ENCODE results near the gene LRP2.
"Not testable (repeated sequence)": the region's sequence is repeated elsewhere in the genome, so short reads cannot be mapped to it uniquely, and the experiment has no call there.

The LRP2 gene

DNA sequence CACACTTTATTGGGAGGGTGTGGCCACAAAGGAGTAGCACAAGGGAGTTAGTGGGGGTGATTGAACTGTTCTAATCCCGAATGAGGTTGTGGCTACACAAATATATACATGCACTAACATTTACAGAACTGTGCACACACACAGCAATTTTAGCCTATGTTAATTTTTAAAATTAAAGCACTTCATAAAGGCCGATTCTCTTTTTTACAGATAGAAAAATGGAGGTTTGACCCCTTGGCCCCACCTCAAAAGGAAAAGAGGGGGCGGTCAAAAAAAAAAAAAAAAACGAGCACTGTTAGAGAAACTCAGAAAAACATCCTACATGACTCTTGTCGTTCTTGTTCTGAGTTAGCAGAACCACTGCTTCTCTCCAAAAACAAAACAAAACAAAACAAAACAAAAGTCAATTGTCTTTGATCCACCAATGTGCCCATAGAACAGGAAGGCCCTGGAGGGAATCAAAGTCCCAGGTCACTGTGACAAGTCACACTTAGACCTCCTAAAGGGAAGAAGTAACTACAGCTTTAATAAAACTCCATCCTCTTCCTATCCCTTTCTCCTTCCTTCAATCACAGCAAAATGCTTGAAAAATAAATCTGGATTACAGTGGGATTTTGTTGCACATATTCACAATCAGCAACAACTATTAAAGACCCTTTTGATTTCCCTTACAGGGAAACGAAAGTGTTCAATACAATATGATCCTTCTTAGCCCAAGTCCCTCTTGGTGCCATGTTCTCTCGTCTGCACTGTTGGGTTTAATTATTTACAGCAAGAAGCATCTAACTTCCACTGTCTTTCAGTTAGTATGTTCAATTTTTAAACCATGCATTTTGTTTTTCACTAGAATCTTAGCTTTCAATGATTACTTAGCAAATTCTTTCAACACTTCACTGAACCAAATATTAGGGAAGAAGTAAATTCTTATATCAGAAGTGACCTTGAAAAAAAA is 16.6 kb downstream of the LRP2 start:
- DNase-seq = no peak

DNA sequence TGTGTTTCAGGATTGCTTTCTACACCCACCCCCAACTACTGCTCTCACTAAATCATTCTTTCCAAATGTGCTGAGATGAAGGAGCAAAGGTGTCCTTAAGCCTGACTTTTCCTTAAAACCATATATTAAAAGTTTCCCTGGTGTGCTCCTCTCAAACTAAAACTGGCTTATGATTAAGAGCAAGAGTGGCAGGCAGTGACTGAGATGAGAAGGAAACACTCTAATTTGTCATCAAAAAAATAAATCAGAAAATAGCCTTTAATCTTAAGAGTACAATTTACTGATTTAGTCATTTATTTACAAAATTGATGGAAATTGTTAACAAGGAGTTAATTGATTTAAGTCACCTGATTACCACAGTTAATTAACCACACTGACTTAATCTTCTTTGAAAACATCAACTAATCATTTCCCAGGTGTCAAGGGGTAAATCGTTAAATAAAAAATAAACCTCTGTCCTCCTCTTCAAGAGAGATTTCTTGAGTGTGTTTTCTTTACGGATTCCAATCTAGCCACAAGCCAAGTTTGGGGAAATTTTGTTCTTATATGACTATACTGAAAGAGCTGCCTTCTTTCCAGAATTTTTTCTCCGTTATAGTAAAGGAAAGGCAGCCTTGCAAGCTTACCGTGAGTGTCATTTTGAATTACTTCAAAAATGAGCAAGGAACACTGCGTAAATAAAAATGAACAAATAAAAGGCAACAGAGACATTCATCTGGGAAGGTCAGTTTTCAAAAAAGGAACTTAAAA is 17.4 kb downstream of the LRP2 start:
- no peak for DNase-seq

DNA sequence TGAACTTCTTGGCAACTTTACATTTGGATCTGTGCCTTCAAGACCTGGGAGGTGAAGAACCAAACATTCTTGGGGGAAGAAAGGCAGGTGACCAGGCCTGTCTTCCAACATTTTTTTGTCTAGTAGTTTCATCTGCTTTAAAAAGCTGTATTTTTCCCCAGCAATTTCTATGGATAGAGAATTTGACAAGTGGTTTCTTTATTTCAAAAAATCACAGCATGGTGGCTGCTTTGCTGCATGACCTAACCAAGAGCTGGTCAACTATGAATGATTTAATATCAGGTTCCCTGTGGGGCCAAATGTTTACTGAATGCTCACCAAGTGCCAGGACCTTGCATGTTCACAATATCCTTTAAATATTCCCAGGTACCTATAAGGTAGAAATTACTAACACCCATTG is 19.1 kb downstream of the LRP2 start:
- no peak for DNase-seq

DNA sequence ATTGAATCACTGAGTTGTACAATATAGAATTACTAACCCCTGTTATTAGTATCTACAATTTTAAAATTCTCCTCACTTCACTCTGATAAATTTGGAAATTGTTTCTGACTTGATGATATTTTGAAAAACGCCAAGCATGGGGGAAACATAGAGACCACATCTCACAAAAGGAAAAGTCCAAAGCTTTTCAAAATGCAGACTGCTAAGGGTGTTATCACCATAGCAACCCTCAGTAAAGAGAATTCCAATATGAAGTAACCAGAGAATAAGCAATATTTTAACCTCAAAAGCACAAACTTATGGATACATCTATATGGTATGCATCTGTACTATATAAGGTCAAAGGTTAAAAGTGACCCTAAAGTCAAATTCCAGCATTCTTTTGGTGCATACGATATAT is 22.7 kb downstream of the LRP2 start:
- no peak for DNase-seq

DNA sequence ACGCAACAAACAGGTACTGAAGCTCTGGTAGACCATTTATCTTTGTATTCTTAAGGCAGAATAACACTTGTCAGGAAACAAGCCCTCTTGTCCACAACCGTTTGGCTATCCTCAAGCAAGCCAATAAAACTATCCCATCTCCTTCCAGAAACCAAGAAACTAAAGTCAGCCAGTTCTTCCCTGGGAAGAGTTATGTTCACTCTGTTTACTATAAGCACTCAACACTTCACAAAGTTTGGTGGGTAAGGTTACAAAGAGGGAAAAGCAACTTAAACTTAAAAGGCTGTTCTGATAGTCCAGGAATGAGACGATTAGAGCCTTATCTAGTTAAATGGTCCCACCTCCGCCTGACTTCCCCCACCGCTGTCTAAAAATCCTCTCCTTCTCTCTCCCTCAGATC is 25.6 kb downstream of the LRP2 start:
- no peak for DNase-seq

GRCh38 chr2:169330555-169331198 is 31.7 kb downstream of the LRP2 start:
- no peak for DNase-seq

GRCh38 chr2:169329688-169330554 is 32.4 kb downstream of the LRP2 start:
- no peak for DNase-seq

- DNase-seq = no peak
Measured at GRCh38 chr2:169328785-169329184, 33.5 kb downstream of the LRP2 start.

- DNase-seq = not testable (repeated sequence)
Measured at GRCh38 chr2:169327837-169328236, 34.5 kb downstream of the LRP2 start.

DNA sequence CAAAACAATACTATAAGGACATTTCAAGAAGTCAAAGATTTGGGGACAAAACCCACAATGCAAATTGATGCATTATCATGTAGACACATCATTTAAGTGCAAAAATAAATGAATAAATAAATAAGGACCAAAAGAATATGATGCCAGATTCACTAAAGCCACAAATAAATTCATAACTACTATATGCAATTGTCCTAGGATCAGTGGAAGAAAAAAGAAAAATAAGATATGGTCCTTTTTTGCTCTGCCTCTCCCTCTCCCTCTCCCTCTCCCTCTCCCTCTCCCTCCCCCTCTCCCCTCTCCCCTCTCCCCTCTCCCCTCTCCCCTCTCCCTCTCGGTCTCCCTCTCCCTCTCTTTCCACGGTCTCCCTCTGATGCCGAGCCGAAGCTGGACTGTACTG is 36.4 kb downstream of the LRP2 start:
- not testable (repeated sequence) for DNase-seq

GRCh38 chr2:169324581-169325260 is 37.6 kb downstream of the LRP2 start:
- no peak for DNase-seq

GRCh38 chr2:169323841-169324240 is 38.5 kb downstream of the LRP2 start:
- no peak for DNase-seq

DNA sequence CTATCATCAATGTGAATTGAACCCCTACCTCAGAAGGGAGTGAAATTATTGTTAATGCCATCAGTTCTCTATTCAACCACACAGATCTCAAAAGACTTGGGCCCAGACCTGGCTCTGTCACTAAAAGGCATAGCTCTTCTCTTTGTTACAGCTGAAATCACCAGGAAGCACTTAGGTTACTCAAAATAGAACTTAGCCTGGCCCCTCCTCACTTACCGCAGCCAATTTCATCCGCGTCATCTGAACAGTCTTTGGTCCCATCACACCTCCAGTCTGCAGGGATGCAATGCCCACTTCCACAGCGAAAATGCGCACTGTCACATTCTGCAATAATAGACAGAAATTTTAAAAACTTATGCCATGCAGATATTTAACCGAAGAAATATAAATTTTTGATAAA is 41.8 kb downstream of the LRP2 start:
- no peak for DNase-seq

GRCh38 chr2:169315357-169315756 is 47.0 kb downstream of the LRP2 start:
- DNase-seq = no peak

DNA sequence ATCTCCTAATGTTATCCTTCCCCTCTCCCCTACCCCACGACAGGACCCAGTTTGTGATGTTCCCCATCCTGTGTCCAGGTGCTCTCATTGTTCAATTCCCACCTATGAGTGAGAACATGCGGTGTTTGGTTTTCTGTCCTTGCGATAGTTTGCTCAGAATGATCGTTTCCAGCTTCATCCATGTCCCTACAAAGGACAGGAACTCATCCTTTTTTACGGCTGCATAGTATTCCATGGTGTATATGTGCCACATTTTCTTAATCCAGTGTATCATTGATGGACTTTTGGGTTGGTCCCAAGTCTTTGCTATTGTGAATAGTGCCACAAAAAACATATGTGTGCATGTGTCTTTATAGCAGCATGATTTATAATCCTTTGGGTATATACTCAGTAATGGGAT is 54.0 kb downstream of the LRP2 start:
- not testable (repeated sequence) for DNase-seq

- not testable (repeated sequence) for DNase-seq
Measured at GRCh38 chr2:169304689-169305088, 57.6 kb downstream of the LRP2 start.

- no peak for DNase-seq
Measured at GRCh38 chr2:169303579-169304305, 58.6 kb downstream of the LRP2 start.

DNA sequence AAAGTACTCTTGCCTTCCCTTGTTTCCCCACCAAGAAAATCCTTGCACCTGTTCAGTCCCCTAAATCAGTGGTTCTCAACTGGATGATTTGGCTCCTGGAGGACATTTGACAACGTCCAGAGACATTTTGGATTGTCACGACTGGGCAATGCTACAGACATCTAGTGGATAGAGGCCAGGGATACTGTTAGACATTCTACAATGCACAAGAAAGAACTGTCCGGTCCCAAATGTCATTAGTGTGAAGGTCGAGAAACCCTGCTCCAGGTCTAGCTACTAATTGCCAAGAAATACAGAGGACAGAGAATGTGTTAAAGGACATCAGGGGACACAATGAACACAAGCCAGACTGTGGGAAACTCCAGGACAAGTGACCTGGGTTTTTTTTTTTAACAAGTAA is 60.0 kb downstream of the LRP2 start:
- DNase-seq = no peak

DNA sequence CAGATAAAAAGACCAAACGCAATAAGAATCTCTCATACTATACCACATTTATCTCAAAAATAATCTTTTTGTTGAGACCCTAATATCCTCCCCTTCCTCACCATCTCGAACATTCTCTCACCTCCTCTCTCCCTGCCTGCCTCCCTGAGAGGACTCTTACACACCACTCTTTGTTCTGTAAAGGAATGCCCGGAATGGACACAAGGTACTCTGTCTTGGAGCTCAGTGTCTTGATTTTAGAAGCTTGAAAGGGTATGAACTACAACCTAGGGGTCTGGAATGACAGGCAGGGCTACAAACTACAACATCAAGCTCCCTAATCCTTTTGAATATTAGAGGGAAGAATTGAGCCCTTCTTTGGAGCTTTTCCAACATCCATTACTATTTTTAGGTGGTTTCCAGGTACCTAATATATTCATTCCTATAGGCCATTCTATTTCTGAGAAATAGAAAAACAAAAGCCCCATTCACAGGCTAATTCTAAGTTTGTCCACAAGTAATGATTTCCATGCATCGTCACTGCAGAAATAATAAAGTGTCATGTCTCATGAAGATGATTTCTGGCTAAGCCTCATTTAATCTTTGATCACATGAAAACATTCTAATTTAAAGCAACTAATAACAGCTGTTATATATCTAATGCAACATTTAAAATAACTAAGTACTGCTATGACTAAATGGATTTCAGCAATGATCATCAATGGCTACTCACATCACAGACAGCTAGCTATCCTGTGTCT is 60.6 kb downstream of the LRP2 start:
- DNase-seq = no peak
